NK-92 (cell line): Measurements from ENCODE around the gene TRIM38.
"Not testable (repeated sequence)": the region's sequence is repeated elsewhere in the genome, so short reads cannot be mapped to it uniquely, and the experiment has no call there.

ENCODE experiments used
- DNase-seq: peaks from one replicate; lab custom pipeline; 2025; ENCODE audit not compliant: unreplicated experiment; lab: John Stamatoyannopoulos, UW

TRIM38 gene

GRCh38 chr6:25942561-25943147 is 19.9 kb upstream of the TRIM38 start:
- DNase-seq = no peak

GRCh38 chr6:25943887-25944286 is 18.7 kb upstream of the TRIM38 start:
- DNase-seq = no peak

DNA sequence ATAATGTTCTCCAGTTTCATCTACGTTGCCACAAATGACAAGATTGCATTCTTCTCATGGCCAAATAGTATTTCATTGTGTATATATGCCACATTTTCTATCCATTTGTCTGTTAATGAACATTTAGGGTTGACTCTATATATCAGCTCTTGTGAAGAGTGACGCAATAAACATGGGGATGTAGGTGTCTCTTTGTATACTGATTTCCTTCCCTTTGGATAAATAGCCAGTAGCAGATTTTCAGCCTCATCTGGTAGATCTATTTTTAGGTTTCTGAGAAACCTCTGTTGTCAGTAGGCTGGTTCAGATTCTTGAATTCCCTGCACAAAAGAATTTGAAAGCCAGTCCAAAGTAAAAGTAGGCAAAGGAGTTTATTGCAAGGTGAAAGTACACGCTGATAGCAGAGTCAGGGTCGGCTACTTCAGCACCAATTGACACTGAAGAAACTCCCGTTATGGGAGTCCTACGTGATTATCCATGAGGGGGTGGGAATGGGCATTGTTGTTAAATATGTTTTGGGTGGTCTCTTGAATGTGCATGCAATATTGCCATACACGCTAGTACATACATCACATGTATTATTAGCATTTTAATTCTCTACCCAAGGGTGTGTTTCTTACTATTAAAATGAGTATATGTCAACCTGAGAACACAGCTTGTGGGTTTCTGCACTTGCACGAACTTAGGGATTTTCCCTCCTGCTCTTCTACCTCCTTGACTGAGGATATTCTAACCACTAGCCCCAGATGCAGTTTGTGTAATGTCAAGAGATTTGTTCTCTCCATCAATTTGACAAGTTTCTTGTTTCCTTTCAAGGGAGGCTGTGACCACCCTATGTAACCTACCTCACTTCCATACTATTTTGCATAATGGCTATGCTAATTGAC is 17.7 kb upstream of the TRIM38 start:
- no peak for DNase-seq

DNA sequence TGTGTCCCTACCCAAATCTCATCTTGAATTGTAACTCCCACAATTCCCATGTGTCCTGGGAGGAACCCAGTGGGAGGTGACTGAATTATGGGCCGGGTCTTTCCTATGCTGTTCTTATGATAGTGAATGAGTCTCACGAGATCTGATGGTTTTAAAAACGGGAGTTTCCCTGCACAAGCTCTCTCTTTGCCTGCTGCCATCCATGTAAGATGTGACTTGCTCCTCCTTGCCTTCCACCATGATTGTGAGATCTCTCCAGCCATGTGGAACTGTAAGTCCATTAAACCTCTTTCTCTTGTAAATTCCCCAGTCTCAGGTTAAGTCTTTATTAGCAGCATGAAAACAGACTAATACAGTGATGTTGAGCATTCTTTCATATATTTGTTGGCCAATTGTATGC is 16.9 kb upstream of the TRIM38 start:
- DNase-seq = not testable (repeated sequence)

DNA sequence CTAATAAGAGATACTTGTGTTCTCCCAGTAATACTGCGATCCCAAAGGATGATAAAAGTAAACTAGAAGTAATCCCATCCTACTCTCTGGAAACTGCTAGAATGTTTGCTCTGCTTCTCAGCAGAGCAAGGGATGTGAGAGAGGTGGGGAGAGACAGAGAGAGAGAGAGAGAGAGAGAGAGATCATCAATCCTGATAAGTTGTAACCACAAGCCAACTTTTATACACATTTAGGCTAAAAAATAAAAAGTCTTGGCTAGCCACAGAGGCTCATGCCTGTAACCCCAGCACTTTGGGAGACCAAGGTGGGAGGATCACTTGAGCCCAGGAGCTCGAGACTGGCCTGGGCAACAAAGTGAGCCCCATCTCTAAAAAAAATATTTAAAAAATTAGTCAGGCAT is 16.0 kb upstream of the TRIM38 start:
- no peak for DNase-seq

DNA sequence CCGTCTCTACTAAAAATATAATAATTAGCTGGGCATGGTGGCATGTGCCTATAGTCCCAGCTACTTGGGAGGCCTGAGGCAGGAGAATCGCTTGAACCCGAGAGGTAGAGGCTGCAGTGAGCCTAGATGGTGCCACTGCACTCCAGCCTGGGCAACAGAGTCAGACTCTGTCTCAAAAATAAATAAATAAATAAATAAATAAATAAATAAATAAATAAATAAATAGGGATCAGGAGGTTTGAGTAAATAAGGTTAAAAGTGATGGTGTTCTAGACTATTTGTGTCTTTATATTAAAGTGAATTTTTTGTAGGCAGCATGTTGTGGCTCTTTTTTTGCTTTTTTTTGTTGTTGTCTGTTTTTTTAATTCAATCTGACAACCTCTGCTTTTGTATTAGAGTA is 15.1 kb upstream of the TRIM38 start:
- DNase-seq = not testable (repeated sequence)

DNA sequence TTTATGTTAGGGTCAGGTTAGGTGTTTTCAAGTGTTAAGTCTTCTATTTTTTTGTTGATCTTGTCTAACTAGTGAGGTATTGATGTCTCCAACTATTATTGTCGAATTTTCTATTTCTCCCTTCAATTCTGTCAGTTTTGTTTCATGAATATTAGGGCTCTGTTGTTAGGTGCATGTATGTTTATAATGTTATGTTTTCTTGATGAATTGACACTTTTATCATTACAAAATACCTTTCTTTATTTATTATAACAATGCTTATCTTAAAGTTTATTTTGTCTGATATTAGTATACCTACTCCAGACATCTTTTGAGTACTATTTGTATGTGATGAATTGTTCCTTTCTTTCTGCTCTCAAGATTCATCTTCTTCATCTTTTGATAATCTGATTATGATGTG is 12.9 kb upstream of the TRIM38 start:
- DNase-seq = no peak

DNA sequence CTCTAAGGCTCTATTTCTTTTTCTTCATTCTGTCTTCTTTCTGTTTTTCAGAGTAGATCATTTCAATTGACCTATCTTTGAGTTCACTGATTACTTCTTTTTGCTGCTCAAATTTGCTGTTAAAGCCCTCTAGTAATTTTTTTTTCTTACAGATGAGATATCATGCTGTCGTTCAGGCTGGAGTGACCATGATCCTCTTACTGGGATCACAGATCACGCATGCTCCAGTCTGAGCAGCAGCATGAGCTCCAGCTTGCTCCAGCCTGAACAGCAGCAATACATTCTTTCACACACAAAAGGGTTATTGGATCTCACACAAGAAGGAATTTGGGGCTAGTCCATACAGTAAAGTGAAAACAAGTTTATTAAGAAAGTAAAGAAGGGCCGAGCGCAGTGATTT is 12.3 kb upstream of the TRIM38 start:
- no peak for DNase-seq

GRCh38 chr6:25951296-25952032 is 11.1 kb upstream of the TRIM38 start:
- no peak for DNase-seq

DNA sequence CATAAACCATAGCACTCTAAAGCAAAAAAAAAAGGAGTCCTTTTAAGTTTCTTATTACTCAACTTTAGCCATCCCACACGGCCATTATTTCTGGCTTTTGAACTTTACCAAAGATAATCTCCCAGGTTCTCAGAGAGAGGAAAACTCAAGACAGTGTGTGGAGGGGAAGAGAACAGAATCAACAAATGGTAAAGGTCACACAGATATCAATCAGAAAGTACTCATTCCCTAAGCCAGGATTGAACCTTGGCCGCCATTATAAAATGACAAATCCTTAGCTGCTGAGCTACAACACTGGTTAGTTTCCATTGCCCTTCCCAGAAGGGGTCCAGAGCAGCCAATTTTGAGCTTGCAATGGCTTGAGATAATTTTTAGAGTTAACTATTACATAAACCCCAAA is 10.1 kb upstream of the TRIM38 start:
- no peak for DNase-seq

DNA sequence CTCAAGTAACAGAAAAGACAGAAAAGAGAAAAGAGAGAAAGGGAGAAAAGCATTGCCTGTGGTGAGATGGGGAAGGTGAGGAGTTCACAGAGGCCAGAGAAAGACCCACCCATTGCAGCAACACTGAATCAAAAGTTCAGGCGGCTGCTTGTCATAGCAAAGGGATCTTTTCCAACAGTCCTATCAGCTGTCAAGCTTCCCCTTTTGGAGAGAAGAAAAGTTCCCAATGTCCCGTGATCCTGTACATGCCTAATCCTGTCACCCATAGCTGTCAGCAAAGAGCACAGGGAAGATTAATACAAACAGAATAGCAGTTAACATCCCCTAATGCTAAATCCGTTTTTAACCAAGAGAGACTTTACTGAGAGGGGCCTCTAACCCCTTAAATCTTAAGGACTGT is 8.9 kb upstream of the TRIM38 start:
- no peak for DNase-seq

- no peak for DNase-seq
Observed at GRCh38 chr6:25954756-25955155, 7.8 kb upstream of the TRIM38 start.

DNA sequence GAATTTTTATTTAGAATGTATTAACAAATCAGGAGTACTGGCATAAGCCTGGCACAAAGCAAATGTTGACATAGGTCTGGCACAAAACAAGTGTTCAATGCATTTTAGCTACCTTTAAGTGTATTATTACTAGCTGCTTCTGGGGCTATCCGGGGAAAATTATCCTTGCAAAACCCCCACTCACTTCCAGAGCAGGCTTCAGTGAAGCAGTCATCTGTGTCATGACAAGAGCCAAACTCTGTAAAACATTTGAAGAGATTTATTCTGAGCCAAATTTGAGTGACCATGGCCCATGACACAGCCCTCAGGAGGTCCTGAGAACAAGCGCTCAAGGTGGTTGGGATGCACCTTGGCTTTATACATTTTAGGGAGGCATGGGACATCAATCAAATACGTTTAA is 6.4 kb upstream of the TRIM38 start:
- DNase-seq = no peak

DNA sequence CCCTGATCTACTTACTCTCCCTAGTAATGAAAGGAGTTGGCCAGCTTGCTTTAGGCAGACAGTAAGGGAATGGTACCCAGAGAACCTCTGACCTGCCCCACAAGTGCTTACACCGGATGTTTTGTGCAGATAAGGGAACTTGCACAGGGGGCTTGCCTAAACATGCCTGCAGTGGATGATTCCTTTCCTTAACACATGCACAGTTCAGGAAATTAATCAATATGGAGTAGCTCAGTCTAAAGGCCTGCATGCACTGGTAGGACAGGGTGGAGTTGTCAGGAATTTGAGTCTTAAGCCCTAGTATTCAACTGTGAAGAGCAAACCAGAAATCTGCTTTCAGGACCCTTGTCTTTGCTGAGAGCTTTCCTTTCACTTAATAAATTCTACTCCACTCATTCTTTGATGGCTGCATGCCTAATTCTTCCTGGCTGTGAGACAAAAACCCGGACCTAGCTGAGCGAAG is 3.9 kb upstream of the TRIM38 start:
- no peak for DNase-seq

DNA sequence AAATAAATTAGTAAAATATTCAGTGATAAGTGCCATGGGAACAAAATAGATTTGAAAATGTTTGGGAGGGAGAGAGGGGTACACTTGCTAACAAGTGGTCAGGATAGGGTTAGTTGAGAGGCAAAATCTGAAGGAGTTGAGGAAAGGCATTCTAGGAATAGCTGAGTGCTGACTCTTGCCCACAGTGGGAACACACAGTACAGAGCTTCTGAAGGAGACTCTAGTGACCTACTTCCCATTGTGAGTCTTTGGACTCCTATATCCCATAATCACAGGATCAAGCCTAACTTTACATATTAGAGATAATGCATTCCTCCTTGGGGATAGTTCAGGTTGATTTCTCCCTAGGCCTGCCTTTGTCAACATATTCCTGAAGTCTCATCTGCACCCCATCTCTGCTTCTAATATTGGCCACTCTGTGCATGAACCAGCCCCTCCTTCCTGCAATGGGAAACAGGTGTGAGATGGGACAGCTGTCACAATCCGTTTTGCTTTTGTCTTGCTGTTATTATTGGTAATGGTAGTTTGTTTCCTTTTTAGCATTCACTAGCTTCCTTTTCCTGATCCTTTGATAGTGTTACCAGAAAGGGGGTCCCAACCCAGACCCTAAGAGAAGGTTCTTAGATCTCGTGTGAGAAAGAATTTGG is 2.6 kb upstream of the TRIM38 start:
- no peak for DNase-seq

DNA sequence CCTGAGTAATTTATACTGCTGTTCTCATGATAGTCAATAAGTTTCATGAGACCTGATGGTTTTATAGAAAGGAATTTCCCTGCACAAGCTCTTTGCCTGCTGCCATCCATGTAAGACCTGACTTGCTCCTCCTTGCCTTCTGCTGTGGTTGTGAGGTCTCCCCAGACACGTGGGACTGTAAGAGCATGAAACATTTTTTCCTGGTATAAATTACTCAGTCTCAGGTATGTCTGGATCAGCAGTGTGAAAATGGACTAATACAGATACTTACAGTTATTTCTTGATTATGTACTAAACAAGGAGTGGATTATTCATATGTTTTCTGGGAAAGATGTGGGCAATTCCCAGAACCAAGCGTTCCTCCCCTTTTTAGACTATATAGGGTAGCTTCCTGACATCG is 1.9 kb upstream of the TRIM38 start:
- DNase-seq = no peak

DNA sequence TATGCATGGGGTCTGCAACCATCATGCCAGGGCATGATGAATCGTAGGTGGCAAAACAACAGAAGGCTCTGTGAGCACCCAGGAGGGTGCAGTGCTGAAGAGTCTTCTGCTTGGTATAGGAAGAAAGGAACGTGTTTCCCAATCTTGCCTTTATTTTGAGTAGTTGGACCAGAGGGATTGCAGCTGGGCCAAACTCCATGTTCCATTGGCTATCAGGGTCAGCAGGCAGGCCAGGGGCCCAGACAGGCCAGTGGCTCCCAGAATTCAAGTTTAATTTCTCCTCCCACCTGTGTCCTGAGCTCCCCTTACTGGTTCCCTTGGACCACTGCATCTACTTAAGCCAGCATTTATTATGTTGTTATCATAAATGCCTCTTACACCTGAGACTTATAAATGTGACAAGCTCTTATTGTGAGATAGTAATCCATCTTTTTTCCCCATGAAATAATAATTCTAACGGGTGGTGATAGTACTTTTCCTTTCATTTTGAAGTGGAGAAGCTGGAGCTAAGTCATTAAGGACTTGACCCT is 918 bp upstream of the TRIM38 start:
- DNase-seq = no peak

DNA sequence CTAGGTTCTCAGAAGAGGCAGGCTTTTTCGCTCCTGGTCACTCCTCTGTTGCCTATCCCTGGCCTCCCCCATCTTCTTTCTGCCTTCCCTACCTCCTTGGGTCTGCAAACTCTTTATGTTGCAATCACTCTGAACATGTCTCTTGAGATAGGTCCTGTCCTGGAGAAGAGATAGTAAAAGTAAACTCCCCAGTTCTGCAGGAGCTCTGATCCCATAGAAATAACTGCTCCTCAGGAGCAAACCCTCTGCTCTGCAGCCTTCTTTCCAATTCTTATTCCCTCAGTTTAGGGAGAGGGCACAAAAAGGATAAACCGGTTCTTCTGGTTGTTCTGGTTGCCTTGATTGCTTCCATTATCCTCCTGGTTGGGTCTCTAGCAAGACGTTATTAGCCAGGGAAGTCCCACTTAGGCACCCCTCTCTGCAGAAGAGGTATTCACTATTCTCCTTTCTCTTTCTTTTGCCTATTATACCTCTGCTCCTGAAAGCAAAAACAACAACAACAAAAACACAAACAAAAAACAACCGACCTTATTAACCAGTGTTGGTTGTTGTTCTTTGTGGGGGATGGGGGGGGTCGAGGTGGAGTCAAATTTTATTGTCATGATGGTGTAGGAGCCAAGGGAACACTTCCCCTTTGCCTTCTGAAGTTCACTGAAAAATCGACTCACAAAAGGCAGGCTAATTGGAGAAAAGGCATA is 973 bp downstream of the TRIM38 start:
- DNase-seq = no peak

GRCh38 chr6:25965058-25965457 is 2.5 kb downstream of the TRIM38 start:
- DNase-seq = no peak

DNA sequence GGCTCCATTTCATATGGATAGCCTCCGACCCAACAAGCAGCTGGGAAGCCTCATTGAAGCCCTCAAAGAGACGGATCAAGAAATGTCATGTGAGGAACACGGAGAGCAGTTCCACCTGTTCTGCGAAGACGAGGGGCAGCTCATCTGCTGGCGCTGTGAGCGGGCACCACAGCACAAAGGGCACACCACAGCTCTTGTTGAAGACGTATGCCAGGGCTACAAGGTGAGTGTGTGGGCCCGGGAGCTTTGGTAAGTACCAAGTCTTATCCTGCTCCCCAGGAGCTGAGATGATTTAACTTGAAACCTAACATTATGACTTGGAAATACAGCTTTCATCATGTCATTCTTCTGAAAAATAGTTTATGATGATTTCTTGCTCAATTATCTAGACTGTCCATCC is 4.1 kb downstream of the TRIM38 start:
- no peak for DNase-seq

GRCh38 chr6:25968769-25969168 is 6.2 kb downstream of the TRIM38 start:
- no peak for DNase-seq
